Neural progenitor cell (in vitro differentiated cells): ENCODE data around the gene DGLUCY.
"Not testable (repeated sequence)": the region's sequence is repeated elsewhere in the genome, so short reads cannot be mapped to it uniquely, and the experiment has no call there.

Experiments
- CTCF ChIP-seq: fragments of 200-600 bp; sonication (generic); IDR thresholded peaks from 2 replicates; pipeline ENCODE4 v1.5.1; 2017; ENCODE audit warnings: antibody characterized with exemption, mild to moderate bottlenecking
- EZH2 ChIP-seq: fragments of 200-600 bp; sonication (generic); IDR thresholded peaks from 2 replicates; pipeline ENCODE4 v1.6.1; 2017; ENCODE audit warnings: antibody characterized with exemption, mild to moderate bottlenecking, moderate library complexity

- TF ChIP-seq EZH2, CTCF: not testable (repeated sequence)
These were observed 20.0 kb upstream of the DGLUCY start for GRCh38 chr14:91093743-91094472.
